ENCODE results near the gene PCDHB7. TPM values are rescaled to one million over a fixed set of nuclear protein-coding genes. Genes with fewer than 3 reads are reported as not detected.
"Not testable (repeated sequence)": the region's sequence is repeated elsewhere in the genome, so short reads cannot be mapped to it uniquely, and the experiment has no call there.

The PCDHB7 gene
- total and polyA plus RNA-seq, 2 donors (not counting 3 experiments of a cell fraction or from before 2014, with no cell fraction given), result 0.27 to 0.57 TPM

- H3K4me3 ChIP-seq (replicated peaks in 1 of 3; ENCODE audit: insufficient read depth in 1 of 3, low read depth in 1 of 3, low read length in 3 of 3); DNase-seq (ENCODE audit: low read depth, low spot score); H3K27me3 ChIP-seq (ENCODE audit: control insufficient read depth in 2 of 2, insufficient read depth in 2 of 2, low read length in 2 of 2); H2AFZ ChIP-seq (ENCODE audit: low read depth, low read length); BruUV-seq (replicated peaks); H3K79me2 ChIP-seq (ENCODE audit: control insufficient read depth, insufficient read depth, low read length); H3K36me3 ChIP-seq (ENCODE audit: control insufficient read depth in 2 of 2, extremely low read depth in 1 of 2, insufficient read depth in 2 of 2, low read length in 2 of 2); dilution Hi-C loops (cut with MboI; ENCODE audit: extremely low pct_ligation_motif_present, low sequenced_read_pairs); CTCF ChIA-PET; H3K9me3 ChIP-seq (replicated peaks; ENCODE audit: control insufficient read depth, insufficient read depth, low read length); H4K20me1 ChIP-seq (replicated peaks; ENCODE audit: control insufficient read depth, extremely low read depth, insufficient read depth, low read length); H3K4me1 ChIP-seq (ENCODE audit: control insufficient read depth, extremely low read depth, insufficient read depth, low read length); H3K4me2 ChIP-seq (ENCODE audit: insufficient read depth, low read length); H3K9ac ChIP-seq (replicated peaks; ENCODE audit: extremely low read depth, insufficient read depth, low read length); H3K27ac ChIP-seq (ENCODE audit: insufficient read depth, low read depth, low read length); intact Hi-C loops (cut with micrococcal nuclease); POLR2A ChIA-PET; FAIRE-seq; H3K9me1 ChIP-seq (replicated peaks; ENCODE audit: control insufficient read depth, extremely low read depth, insufficient read depth, low read length): not testable (repeated sequence)
Measured at GRCh38 chr5:141216035-141216434, 43.6 kb downstream of the PCDHB7 start.

- Histone ChIP-seq H3K36me3 (ENCODE audit: control insufficient read depth in 2 of 2, extremely low read depth in 1 of 2, insufficient read depth in 2 of 2, low read length in 2 of 2) (no peaks in the 10 kb centered on the region), H3K27me3 (ENCODE audit: control insufficient read depth in 2 of 2, insufficient read depth in 2 of 2, low read length in 2 of 2) (no peaks in the 10 kb centered on the region), H3K4me1 (ENCODE audit: control insufficient read depth, extremely low read depth, insufficient read depth, low read length) (no peaks in the 10 kb centered on the region), H2AFZ (ENCODE audit: low read depth, low read length) (no peak within 1 kb of the TSS), H3K79me2 (ENCODE audit: control insufficient read depth, insufficient read depth, low read length) (no peaks in the 10 kb centered on the region), H3K4me3 (replicated peaks in 1 of 3; ENCODE audit: insufficient read depth in 1 of 3, low read depth in 1 of 3, low read length in 3 of 3) (peak within 1 kb of the TSS in 1 of 3 experiments; percentile 32), H3K27ac (ENCODE audit: insufficient read depth, low read depth, low read length) (no peak within 1 kb of the TSS), H3K4me2 (ENCODE audit: insufficient read depth, low read length) (peak within 1 kb of the TSS; percentile 11), H3K9me3 (replicated peaks; ENCODE audit: control insufficient read depth, insufficient read depth, low read length) (no peaks in the 10 kb centered on the region), H3K9me1 (replicated peaks; ENCODE audit: control insufficient read depth, extremely low read depth, insufficient read depth, low read length) (no peaks in the 10 kb centered on the region), H3K9ac (replicated peaks; ENCODE audit: extremely low read depth, insufficient read depth, low read length) (no peak within 1 kb of the TSS), H4K20me1 (replicated peaks; ENCODE audit: control insufficient read depth, extremely low read depth, insufficient read depth, low read length) (no peaks in the 10 kb centered on the region)
- TF ChIP-seq GATA2 (IDR thresholded peaks at IDR 0.05; ENCODE audit: insufficient read depth, insufficient read length, low read depth, low read length) (no peak), FOS (IDR thresholded peaks at IDR 0.05; ENCODE audit: borderline replicate concordance, insufficient read depth, low read length) (no peak), MAX (IDR thresholded peaks at IDR 0.05; ENCODE audit: insufficient read depth, insufficient read length) (no peak), EZH2 (IDR thresholded peaks at IDR 0.05; ENCODE audit: borderline replicate concordance, low read depth, low read length, severe bottlenecking) (no peak), CTCF (IDR thresholded peaks at IDR 0.05; ENCODE audit: extremely low read depth in 1 of 2, insufficient read depth in 1 of 2, low read depth in 1 of 2, low read length in 2 of 2) (no peak), POLR2A (IDR thresholded peaks at IDR 0.05; ENCODE audit: low read depth, low read length) (no peak), JUN (IDR thresholded peaks at IDR 0.05; ENCODE audit: borderline replicate concordance, insufficient read depth, insufficient read length, low read depth) (no peak), MYC (IDR thresholded peaks at IDR 0.05; ENCODE audit: low read depth, low read length) (no peak), POLR2AphosphoS5 (IDR thresholded peaks at IDR 0.05; ENCODE audit: insufficient read depth, low read depth, low read length) (no peak)
- dilution Hi-C loops (cut with MboI; ENCODE audit: extremely low pct_ligation_motif_present, low sequenced_read_pairs), result no loop called here
- intact Hi-C loops (cut with micrococcal nuclease), result no loop called here
- FAIRE-seq, result no peak
- POLR2A ChIA-PET, result no interaction called here
- DNase-seq (ENCODE audit: low read depth, low spot score), result peak; percentile 31
- no TSS peak for BruUV-seq (replicated peaks)
- CTCF ChIA-PET, result interaction anchor here (0.6 to 3.3 kb wide), 23 partner anchors 11 to 344 kb away, joined by 3 to 48 read pairs (median 4); partner anchors contain the start of genes PCDHB12, PCDHB15, PCDHGA1 and PCDHGA10
Measured at GRCh38 chr5:141223112-141223783, 50.8 kb downstream of the PCDHB7 start, which contains the start of gene PCDHB14. Gene PCDHB14 (plus strand): TSS chr5:141223343. CDS start chr5:141223506, 163 bp downstream.

Data from endothelial cell of umbilical vein (primary cell).